ENCODE measurements around the gene PDCD2. TPM values are rescaled to one million over a fixed set of nuclear protein-coding genes. Genes with fewer than 3 reads are reported as not detected.
A peak's percentile ranks its signal among the peaks of the same experiment; 100 is the strongest.
"Not testable (repeated sequence)": the region's sequence is repeated elsewhere in the genome, so short reads cannot be mapped to it uniquely, and the experiment has no call there.

The PDCD2 gene
- total and polyA plus RNA-seq, 2 donors (not counting 1 experiment from before 2014, with no cell fraction given): 39.6 to 56.6 TPM

GRCh38 chr6:170533792-170534191, 50.6 kb downstream of the PDCD2 start:
- no peak for DNase-seq (ENCODE audit: low read depth in 2 of 2)
- no peaks in the 10 kb centered on the region for H3K4me1 ChIP-seq (ENCODE audit: control insufficient read depth, extremely low read depth, insufficient read depth, low read length)
- H3K36me3 ChIP-seq (ENCODE audit: control insufficient read depth, insufficient read depth, low read length): peaks cover 19% of the 10 kb centered on the region
- no peak overlapping the region for H3K4me2 ChIP-seq (ENCODE audit: extremely low read depth, insufficient read depth, low read length)
- no peak overlapping the region for H3K4me3 ChIP-seq (replicated peaks in 1 of 4; ENCODE audit: control extremely low read depth in 1 of 4, insufficient read depth in 1 of 4, low read depth in 3 of 4, low read length in 4 of 4)
- H3K27me3 ChIP-seq (ENCODE audit: control insufficient read depth, insufficient read depth, low read length): no peaks in the 10 kb centered on the region
- no peak overlapping the region for H2AFZ ChIP-seq (ENCODE audit: low read length)
- no peak overlapping the region for H3K9ac ChIP-seq (ENCODE audit: insufficient read depth, low read length)
- peaks cover 4% of the 10 kb centered on the region for H3K79me2 ChIP-seq (ENCODE audit: control insufficient read depth, insufficient read depth, low read length)
- TF ChIP-seq EZH2 (IDR thresholded peaks at IDR 0.05; ENCODE audit: low read length, missing control alignments) (no peak), CTCF (conservative IDR thresholded peaks at IDR 0.05 in 1 of 2, IDR thresholded peaks at IDR 0.05 in 1 of 2; ENCODE audit: low read depth in 1 of 2, low read length in 2 of 2) (no peak)
- H4K20me1 ChIP-seq (ENCODE audit: control insufficient read depth, extremely low read depth, insufficient read depth, low read length): no peaks in the 10 kb centered on the region
- no peaks in the 10 kb centered on the region for H3K9me3 ChIP-seq (ENCODE audit: control insufficient read depth, insufficient read depth, low read depth, low read length)
- H3K27ac ChIP-seq (ENCODE audit: insufficient read depth, low read length): no peak overlapping the region

DNA sequence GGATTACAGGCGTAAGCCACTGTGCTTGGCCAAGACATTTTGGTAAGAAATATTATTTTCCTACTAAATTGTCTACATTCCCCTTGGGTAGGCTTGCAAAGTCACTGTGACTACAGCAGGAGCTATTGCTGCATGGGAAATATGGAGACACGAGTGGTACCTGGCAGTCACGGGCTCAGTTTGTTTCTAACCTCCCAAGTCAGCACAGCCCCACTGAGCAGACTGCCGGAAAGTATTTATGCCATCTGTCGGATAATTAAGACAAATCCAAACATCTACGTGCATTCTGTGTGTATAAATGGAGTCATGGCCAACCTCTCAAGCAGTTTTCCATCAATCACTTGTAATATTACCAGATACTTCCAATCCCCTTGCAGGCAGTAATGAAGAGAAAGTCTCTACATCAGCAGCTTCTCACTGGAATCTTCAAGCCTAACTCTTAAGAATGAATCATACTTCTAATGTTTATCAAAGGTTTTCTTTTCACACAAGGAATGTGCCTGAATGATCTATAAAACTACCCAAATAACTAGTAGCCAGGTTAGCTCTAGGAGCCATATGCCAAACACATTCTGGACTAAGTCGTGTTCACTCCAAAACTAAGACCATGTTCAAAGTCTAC, 51.5 kb downstream of the PDCD2 start:
- H3K27me3 ChIP-seq (ENCODE audit: control insufficient read depth, insufficient read depth, low read length): no peaks in the 10 kb centered on the region
- no peak overlapping the region for H3K4me3 ChIP-seq (replicated peaks in 1 of 4; ENCODE audit: control extremely low read depth in 1 of 4, insufficient read depth in 1 of 4, low read depth in 3 of 4, low read length in 4 of 4)
- peak; percentile 5 to 11 for DNase-seq (ENCODE audit: low read depth in 2 of 2)
- no peak overlapping the region for H2AFZ ChIP-seq (ENCODE audit: low read length)
- no peaks in the 10 kb centered on the region for H3K9me3 ChIP-seq (ENCODE audit: control insufficient read depth, insufficient read depth, low read depth, low read length)
- H3K27ac ChIP-seq (ENCODE audit: insufficient read depth, low read length): no peak overlapping the region
- no peak for TF ChIP-seq EZH2 (IDR thresholded peaks at IDR 0.05; ENCODE audit: low read length, missing control alignments)
- no peak for TF ChIP-seq CTCF (conservative IDR thresholded peaks at IDR 0.05 in 1 of 2, IDR thresholded peaks at IDR 0.05 in 1 of 2; ENCODE audit: low read depth in 1 of 2, low read length in 2 of 2)
- H3K9ac ChIP-seq (ENCODE audit: insufficient read depth, low read length): no peak overlapping the region
- H4K20me1 ChIP-seq (ENCODE audit: control insufficient read depth, extremely low read depth, insufficient read depth, low read length): no peaks in the 10 kb centered on the region
- no peak overlapping the region for H3K4me2 ChIP-seq (ENCODE audit: extremely low read depth, insufficient read depth, low read length)
- peaks cover 19% of the 10 kb centered on the region for H3K36me3 ChIP-seq (ENCODE audit: control insufficient read depth, insufficient read depth, low read length)
- H3K4me1 ChIP-seq (ENCODE audit: control insufficient read depth, extremely low read depth, insufficient read depth, low read length): no peaks in the 10 kb centered on the region
- H3K79me2 ChIP-seq (ENCODE audit: control insufficient read depth, insufficient read depth, low read length): peaks cover 2% of the 10 kb centered on the region

GRCh38 chr6:170529839-170530469, 54.5 kb downstream of the PDCD2 start:
- H3K27ac ChIP-seq (ENCODE audit: insufficient read depth, low read length): no peak overlapping the region
- H3K4me2 ChIP-seq (ENCODE audit: extremely low read depth, insufficient read depth, low read length): no peak overlapping the region

DNA sequence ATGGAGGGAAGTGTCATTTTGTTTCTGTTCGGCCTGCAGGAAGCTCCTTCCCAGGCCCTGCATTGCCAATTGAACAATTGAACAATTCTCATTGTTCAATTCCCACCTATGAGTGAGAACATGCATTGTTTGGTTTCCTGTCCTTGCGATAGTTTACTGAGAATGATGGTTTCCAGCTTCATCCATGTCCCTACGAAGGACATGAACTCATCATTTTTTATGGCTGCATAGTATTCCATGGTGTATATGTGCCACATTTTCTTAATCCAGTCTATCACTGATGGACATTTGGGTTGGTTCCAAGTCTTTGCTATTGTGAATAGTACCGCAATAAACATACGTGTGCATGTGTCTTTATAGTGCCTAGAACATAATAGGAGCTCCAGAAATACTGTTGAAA, 56.4 kb downstream of the PDCD2 start:
- not testable (repeated sequence) for H3K9me3 ChIP-seq (ENCODE audit: control insufficient read depth, insufficient read depth, low read depth, low read length); H3K27me3 ChIP-seq (ENCODE audit: control insufficient read depth, insufficient read depth, low read length); H3K4me1 ChIP-seq (ENCODE audit: control insufficient read depth, extremely low read depth, insufficient read depth, low read length); H3K36me3 ChIP-seq (ENCODE audit: control insufficient read depth, insufficient read depth, low read length); H3K4me3 ChIP-seq (replicated peaks in 1 of 4; ENCODE audit: control extremely low read depth in 1 of 4, insufficient read depth in 1 of 4, low read depth in 3 of 4, low read length in 4 of 4); H3K4me2 ChIP-seq (ENCODE audit: extremely low read depth, insufficient read depth, low read length); H3K79me2 ChIP-seq (ENCODE audit: control insufficient read depth, insufficient read depth, low read length); DNase-seq (ENCODE audit: low read depth in 2 of 2); H4K20me1 ChIP-seq (ENCODE audit: control insufficient read depth, extremely low read depth, insufficient read depth, low read length); H3K9ac ChIP-seq (ENCODE audit: insufficient read depth, low read length); H3K27ac ChIP-seq (ENCODE audit: insufficient read depth, low read length); H2AFZ ChIP-seq (ENCODE audit: low read length)

More at GRCh38 chr6:170529839-170530469, 54.5 kb downstream of the PDCD2 start:
- DNase-seq (ENCODE audit: low read depth in 2 of 2): peak; percentile 65 to 72
- H3K9ac ChIP-seq (ENCODE audit: insufficient read depth, low read length): no peak overlapping the region
- H3K4me3 ChIP-seq (replicated peaks in 1 of 4; ENCODE audit: control extremely low read depth in 1 of 4, insufficient read depth in 1 of 4, low read depth in 3 of 4, low read length in 4 of 4): no peak overlapping the region
- H4K20me1 ChIP-seq (ENCODE audit: control insufficient read depth, extremely low read depth, insufficient read depth, low read length): no peaks in the 10 kb centered on the region
- peaks cover 3% of the 10 kb centered on the region for H3K36me3 ChIP-seq (ENCODE audit: control insufficient read depth, insufficient read depth, low read length)
- H3K79me2 ChIP-seq (ENCODE audit: control insufficient read depth, insufficient read depth, low read length): no peaks in the 10 kb centered on the region
- no peaks in the 10 kb centered on the region for H3K27me3 ChIP-seq (ENCODE audit: control insufficient read depth, insufficient read depth, low read length)
- no peaks in the 10 kb centered on the region for H3K4me1 ChIP-seq (ENCODE audit: control insufficient read depth, extremely low read depth, insufficient read depth, low read length)
- TF ChIP-seq CTCF (conservative IDR thresholded peaks at IDR 0.05 in 1 of 2, IDR thresholded peaks at IDR 0.05 in 1 of 2; ENCODE audit: low read depth in 1 of 2, low read length in 2 of 2) (peak; percentile 90 to 95), EZH2 (IDR thresholded peaks at IDR 0.05; ENCODE audit: low read length, missing control alignments) (no peak)
- H2AFZ ChIP-seq (ENCODE audit: low read length): no peak overlapping the region
- H3K9me3 ChIP-seq (ENCODE audit: control insufficient read depth, insufficient read depth, low read depth, low read length): no peaks in the 10 kb centered on the region

All from fibroblast of lung (primary cell).